NCI-H2107 (cell line): ENCODE results near the gene CWF19L1.

Experiments used
- DNase-seq: peaks from one replicate; lab custom pipeline; 2025; lab: John Stamatoyannopoulos, UW

CWF19L1 gene

DNA sequence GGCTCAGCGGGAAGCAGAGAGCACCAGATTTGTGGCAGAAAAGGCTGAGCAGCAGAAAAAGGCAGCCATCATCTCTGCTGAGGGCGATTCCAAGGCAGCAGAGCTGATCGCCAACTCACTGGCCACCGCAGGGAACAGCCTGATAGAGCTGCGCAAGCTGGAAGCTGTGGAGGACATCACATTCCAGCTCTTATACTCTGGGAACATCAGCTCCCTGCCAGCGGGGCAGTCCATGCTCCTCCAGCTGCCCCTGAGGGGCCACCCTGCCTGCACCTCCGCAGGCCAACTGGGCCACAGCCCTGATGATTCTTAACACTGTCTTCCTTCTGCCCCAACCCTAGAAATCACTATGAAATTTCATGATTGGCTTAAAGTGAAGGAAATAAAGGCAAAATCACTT is 18.6 kb downstream of the CWF19L1 start:
- DNase-seq, result no peak

DNA sequence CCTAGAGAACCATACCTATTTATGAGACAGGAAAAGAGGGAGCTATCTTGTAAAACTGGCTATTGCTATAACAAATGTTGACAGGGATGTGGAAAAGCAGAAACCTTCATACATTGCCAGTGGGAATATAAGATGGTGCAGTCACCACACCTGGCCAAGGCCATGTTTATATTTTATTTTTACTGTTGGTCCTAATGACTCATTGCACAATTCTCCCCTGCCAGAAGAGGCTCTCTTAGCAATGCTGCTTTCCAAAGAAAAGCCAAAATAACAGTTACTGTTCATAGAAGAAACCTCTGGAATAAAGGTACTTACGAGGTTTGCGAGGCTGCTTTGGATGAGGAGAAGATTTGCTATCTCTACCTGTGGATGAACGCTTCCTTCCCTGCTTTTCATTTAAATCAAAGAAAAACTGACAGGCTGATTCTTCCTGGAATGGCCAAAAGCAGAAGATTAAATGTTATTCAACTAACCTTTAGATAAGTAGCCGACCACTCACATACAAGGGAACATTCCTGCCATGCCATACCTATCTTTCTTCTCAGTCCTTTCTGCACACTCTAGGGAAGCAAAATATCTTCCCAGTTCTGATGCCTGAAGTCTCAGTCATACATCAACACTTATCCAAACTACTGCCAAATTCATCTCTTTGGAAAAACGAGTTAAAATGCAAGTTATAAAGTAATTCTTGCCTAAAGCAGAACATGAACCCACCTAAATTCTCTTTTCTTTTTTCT is 21.8 kb downstream of the CWF19L1 start:
- no peak for DNase-seq

DNA sequence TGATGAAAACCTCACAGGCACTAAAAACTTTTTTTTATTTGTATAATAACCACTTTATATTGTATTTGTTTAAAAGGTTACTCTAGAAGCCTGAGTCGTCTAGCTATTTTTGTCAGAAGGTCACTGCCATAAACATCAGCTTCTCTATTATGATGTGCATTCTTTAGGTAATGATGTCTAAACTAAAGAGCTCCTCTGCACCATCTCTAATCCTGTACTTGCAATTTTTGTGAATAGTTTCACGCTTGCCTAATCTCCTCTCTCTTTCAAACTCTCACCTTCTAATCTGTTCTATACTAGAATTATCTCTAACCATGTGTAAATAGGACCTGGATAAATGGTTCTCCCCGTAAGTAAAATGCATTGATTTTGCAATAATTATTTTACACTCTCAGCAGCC is 27.6 kb downstream of the CWF19L1 start:
- DNase-seq, result no peak

DNA sequence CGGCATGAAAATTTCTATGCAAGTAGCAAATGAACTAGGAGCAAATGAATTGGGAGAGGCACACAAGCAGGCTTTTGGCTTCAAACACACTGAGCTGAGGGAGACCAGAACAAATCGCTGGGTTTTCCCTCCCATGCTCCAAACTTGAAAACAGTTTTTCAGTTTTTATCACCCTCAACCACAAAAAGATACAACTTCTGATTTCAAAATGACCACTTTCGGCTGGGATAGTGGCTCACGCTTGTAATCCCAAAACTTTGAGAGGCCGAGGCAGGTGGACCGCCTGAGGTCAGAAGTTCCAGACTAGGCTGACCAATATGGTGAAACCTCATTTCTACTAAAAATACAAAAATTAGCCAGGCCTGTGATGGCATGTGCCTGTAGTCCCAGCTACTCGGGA is 29.0 kb downstream of the CWF19L1 start:
- DNase-seq, result no peak

DNA sequence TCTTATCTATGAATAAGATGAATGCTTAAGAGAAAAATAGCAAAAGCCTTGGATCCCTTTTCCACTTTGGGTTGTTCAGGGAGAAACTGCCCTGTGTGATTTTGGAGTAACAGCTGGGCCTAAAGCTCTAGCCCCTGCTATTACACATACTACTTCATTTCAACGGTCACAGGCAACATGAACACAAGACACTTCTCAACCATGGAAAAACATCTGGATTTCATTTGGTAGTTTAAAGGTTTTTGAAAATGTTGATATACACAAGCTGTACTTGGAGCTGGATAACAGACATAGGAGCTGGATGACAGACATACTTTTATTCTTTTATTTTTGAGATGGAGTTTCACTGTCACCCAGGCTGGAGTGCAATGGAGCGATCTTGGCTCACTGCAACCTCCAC is 35.3 kb downstream of the CWF19L1 start:
- no peak for DNase-seq

DNA sequence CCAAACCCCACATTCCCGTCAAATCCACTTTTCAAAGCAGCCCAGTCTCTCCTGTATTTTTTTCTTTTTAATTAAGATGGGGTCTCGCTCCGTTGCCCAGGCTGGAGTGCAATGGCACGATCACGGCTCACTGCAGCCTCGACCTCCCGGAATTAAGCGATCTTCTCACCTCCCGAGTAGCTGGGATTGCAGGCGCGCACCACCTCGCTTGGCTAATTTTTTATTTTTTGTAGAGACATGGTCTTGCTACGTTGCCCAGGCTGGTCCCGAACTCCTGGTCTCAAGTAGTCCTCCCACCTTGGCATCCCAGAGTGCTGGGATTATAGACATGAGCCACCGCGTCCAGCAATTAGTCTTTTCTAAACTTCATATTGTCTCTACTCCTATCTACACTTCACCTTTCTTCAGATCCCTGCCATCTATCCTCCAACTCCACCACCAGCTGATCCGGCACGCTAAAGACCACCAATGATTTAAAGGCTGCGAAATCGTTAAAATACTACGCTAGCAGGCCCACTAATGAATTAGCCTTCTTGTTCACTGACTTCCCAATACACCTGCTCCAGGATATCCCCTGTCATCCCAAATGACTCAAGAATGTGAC is 37.5 kb downstream of the CWF19L1 start:
- DNase-seq, result no peak

DNA sequence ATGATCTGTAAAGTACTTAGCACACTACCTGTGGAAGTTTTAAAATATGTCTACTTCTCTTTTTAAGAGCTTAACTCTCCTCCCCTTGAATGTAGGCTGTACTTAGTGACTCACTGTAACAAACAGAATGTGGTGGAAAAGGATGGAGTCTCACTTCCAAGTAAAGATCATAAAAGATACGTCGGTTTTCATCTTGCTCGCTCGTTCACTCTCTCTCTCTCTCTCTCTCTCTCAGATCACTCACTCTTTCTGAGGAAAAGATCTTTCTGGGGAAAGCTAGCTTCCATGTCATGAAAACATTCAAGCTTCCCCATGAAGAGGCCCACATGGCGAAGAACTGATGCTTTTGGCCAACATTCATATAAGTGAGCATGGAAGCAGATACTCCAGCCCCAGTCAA is 43.6 kb downstream of the CWF19L1 start:
- DNase-seq, result no peak

DNA sequence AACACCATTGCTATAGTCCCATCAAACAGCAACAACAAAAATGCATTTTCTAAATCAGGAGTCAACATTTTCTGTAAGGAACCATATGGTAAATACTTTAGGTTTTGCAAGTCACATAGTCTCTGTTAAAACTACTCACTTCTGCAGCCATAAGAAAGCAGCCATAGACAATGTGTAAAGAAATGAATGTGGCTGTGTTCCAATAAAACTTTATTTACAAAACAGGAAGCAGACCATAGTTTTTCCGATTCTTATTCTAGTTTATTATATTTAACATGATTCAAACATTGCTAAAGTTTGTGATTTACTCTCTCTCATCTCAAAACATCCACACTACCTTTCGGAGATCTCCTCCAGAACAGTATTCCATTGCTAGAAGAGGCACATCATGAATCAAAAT is 44.9 kb downstream of the CWF19L1 start:
- DNase-seq, result no peak

DNA sequence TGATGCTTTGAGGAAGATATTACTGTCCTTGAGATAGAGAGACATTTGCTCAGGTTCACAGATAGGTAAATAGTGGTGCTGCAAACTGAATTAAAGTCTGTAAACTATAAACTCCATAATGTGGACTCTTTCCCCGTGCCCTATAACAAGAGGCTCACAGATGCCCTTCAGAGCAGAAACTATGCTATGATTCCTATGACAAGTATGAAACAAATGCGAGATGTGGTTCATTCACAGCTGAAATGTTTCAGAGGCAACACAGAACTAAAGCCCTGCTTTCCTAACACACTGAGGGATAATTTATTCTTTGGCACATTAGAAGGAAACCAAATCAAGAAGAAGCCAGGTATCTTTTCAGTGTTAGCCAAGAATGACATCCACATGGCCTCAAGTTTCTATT is 51.4 kb downstream of the CWF19L1 start:
- DNase-seq, result no peak

DNA sequence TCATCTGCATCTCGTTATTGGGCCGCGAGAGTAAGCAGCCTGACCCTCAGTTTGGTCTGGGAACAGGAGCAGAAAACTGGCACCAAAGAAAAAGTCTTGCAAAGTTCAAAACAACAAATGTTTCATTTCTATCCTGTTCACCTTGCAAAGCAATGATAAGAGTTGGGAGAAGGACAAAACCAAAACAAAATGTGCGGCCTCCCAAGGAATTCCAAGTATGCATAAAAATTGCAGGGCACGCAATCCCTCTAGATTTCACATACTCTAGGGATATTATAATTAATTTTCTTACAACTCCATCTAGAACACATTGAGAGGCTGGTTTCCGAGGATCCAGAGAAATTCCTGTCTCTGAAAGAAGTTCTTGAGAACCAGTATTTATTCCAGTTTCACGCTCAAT is 58.1 kb downstream of the CWF19L1 start:
- no peak for DNase-seq

DNA sequence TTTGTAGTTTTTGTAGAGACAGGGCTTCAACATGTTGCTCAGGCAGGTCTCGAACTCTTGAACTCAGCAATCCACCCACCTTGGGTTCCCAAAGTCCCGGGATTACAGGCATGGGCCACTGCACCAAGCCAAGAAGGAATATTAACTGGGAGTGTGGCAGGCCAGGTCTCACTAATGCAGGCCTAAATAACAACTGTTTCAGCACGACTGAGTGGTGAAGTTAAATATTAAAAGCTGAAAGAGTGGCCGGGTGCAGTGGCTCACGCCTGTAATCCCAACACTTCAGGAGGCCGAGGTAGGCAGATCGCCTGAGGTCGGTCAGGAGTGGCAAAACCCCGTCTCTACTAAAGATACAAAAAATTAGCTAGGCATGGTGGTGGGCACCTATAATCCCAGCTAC is 59.2 kb downstream of the CWF19L1 start:
- DNase-seq, result no peak

DNA sequence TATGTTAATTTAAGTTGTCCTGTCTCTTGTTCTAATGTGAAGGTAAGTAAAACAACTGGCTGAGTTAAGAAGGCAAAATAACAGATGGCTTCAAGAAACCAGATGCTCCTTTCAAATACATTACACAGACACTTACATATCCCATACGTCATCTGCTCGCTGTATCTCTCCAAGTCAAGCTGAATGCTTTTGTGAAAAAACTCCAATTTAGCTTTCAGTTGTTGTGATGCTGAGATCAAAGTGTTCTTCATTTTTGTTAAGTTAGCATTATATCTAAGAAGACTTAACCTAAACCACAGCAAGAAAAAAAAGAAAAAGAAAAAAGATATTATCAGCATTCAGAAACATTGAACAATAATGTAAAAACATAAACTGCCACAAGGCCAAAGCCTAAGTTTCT is 63.1 kb downstream of the CWF19L1 start:
- DNase-seq, result no peak

DNA sequence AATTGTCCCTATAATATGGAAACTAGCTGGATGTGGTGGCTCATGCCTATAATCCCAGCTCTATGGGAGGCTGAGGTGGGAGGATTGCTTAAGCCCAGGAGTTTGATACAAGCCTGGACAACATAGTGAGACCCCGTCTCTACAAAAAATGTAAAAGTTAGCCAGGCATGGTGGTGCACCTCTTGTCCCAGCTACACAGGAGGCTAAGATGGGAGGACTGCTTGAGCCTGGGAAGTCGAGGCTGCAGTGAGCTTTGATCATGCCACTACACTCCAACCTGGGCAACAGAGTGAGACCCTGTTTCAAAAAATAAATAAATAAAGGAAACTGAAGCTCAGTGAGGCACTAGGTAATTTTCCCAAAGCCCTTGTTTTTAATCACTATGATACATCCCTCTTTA is 65.9 kb downstream of the CWF19L1 start:
- DNase-seq, result no peak

DNA sequence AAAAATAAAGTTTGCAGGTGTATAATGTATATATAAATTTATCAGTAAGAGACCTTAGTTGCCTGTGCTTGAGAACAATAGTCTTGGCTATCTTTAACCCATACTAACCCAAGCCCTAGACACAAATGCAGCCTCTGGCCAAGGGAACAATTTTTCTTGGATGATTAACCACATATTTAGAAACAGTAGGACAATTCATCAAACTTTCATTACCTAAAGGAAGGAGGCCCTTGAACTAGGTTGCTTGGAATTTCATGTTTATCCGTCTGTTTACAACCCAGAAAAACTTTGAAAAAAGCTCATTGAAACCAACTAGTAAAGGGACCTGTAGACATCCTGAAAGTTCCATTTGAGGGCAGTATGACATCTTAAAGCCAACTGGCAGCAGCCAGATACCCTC is 72.7 kb downstream of the CWF19L1 start:
- no peak for DNase-seq

DNA sequence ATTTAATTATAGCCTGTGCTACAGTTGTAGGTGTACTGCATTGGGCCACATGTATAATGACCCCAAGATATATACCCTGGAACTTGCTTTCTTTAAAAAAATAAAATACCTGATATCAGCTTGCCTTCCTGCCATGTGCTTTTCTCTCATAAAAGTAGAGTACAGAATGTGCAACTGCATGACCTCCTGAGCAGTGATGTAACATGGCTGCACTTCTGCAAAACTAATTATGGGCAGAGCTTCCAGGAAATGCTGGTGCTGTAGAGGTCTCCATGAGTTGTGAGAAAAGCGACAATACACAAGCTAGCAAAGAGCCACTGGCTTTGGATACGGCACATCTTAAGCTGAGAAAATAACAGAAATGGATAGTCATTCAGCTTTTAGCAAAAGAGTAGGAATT is 75.1 kb downstream of the CWF19L1 start:
- DNase-seq, result no peak

DNA sequence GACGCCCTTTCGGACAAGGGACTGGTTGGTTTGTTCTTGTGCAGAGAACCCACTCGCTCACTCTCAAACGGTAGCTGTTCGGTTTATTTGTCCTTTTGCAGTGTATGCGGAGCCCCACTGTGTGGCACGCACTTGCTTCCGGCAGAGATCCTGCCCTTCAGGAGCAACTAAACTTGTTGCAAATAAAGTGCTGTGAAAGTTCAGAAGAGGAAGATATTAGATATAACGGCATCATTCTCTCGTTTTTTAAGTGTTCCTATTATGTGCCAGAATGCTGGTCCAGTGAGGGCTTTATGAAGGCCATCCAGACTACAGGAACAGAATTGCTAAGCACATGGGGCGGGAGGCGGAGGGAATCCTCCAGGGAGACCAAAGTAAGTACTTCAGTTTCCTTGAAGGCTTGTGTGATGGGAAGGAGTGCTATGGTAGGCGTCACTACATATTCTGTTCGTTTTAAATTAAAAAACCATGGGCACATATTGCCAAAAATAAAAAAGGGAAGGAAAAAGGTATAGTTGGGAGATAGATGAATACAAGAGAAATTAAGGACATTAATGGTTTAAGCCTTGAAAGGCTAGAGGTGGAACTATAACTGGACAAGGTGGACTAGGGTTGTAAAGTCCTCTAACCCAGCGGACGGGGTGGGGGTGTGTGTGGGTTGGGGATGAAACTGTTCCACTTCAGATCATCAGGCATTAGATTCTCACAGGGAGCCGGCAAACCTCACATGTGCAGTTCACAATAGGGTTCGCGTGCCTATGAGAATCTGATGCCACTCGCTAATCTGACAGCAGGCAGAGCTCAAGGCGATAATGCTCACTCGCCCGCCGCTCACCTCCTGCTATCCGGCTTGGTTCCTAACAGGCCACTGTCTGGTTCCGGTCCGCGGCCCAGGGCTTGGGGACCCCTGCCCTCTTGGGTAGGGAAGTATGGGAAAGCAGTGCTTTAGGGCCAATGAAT is 80.9 kb downstream of the CWF19L1 start:
- DNase-seq, result no peak

DNA sequence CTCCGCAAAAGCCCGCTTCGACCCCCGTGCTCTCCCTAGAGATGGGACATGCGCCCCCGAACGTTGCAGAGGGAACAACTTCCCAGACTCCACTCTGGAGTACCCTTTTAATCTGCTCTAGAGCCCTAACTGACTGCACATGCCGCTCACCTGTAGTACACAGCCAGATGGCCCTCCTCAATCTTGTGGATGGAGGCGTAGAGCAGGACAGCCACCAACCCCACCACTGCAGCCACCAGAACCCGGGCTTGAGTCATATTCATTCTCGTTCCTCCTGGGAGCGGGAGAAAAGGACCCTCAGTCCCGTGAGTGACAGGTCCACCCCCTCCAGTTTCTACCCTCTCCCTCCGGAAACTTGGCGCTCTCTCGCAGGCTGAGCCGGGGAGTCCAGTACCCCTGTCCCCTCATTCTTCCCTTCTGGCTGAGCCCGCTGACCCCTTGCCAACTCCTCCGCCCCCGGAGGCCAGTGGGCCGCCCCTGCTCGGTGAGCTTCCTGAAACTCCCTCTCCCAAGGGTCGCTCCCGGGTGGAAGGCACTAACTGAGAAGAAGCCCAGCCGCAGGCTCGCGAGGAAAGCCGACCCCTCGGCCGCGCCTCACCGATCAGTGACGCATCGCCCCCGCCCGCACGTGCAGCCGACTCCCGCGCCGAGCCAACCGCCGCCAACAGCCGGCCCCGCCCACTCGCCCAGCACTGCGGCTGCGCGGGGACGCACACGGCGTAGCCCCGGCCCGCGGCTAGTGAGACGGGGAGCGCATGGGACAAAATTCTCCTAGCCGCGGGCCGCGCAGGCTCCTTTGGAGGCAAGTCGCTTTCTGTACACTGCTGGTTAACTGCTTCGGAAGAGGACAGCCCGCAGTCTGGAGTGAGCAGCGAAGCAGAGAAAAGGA is 81.8 kb downstream of the CWF19L1 start, which contains the start of gene ERLIN1:
Gene ERLIN1, minus strand, starts transcription at position 666 of the 889 bp plus-strand sequence. Its CDS starts 403 bp downstream, at position 263.
- peak; percentile 73 for DNase-seq

DNA sequence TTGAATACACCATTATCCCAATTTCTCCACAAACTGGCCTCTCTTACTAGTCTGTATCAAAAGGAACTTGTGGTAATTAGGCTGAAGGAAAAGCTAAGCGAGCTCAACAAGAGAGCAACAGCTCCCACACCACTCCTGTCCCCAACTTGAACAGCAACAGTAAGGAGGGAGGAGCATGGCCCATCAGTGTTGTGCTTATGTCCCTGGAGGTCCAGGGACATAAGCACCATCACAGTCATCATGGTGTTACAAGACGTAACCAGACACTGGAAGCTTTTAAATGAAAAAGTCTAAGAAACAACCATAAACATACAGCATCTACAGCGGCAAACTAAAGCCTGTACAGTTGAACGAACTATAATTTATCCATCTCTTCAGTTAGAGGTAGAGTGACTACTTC is 82.6 kb downstream of the CWF19L1 start:
- no peak for DNase-seq

DNA sequence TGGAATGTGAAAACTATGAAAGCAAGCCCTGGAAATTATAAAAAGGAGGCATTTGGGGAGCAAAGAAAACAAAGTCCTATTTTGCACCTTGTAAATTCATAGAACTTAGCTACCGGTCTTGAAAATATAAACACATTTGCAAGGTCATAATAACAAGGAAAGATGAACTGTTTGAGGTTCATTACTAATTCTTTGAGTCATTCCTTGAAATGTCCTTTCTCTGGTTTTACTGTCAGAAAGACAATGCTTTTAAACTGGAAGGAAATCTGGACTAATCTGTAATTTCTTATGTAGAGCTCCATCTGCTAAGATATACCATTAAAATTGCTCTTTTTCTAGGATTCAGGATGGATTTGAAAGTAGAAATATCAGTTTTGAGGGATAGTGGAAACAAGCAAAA is 83.0 kb downstream of the CWF19L1 start:
- DNase-seq, result no peak

DNA sequence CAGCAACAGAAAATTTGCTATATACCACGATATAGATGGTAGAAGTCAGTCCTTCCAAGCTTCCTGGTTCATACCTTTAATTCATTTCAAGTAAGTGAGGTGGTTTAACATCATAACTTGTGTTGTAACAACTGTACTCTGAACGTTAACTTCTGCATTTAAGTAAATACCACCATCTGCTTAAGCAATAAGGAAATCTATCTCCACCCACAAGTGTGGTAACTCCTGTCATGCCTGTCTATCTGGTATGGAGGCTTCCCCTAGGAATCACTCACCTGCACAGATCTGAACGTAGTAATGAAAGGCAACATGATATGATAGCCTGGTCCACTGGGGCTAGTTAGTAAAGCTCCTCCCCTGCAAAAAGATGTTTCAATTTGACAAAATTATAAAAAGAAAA is 84.0 kb downstream of the CWF19L1 start:
- no peak for DNase-seq

DNA sequence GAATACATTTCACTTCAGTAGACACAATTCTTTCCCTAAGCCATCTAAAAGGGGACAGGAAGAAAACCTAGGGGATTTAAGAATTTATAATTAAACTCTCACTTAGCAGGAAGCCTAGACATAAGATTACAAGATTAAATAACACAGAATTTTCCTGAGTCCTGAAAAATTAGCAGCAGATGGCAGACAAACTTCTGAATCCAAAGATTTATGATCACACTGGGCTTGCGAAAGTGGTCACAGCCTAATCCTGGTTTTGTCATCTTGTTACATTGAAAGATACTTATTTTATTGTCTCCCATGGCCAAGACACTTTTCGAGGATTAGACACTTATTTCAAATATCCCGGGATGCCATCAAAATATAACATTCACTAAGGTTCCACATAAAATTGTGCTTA is 84.5 kb downstream of the CWF19L1 start:
- DNase-seq, result no peak
